SK-N-DZ (cell line): Measurements from ENCODE around the gene MIF4GD.
"Not testable (repeated sequence)": the region's sequence is repeated elsewhere in the genome, so short reads cannot be mapped to it uniquely, and the experiment has no call there.

Experiments used
- DNase-seq: peaks from one replicate; pipeline ENCODE4 v3.0.0-alpha.2; 2015; ENCODE audit warnings: low spot score

Gene MIF4GD

GRCh38 chr17:75260641-75261335, 10.2 kb downstream of the MIF4GD start:
- no peak for DNase-seq

DNA sequence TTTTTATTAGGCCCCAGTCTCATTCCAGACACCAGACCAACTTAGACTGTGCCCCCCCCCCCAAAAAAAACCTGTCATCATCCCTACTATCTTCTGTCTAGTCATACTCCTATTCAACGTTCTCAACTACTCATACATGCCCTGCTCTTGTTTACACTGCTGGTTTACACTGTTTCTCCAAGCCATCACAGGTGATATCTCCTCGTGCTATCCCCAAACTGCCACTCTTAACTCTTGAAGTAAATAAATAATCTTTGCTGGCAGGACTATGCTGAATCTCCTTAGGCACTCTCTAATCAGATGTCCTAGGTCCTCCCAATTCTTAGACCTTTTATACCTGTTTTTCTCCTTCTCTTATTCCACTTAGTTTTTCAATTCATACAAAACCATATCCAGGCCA, 13.8 kb downstream of the MIF4GD start:
- not testable (repeated sequence) for DNase-seq

- not testable (repeated sequence) for DNase-seq
These were observed 14.9 kb downstream of the MIF4GD start for GRCh38 chr17:75255954-75256698.

GRCh38 chr17:75252039-75252816, 18.8 kb downstream of the MIF4GD start:
- no peak for DNase-seq

- no peak for DNase-seq
These were observed 21.0 kb downstream of the MIF4GD start for GRCh38 chr17:75250009-75250471.

DNA sequence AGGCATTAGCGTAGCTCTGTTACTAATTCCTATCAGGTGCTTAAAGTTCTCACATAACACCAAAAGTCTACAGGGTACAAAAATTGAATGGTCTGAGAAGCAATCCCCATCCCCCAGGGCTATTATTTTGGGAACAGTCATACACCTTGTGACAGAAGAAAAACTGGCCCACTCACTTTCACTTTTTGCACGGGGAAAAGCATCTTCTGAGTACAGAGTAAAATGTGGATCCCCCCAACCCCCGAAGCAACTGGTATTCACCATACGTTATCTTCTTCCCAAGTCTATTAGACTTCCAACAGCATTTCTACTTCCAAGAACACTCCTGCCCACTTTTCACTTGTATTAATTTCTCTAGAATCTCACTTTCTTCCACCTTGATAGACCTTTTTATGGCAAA, 21.5 kb downstream of the MIF4GD start:
- DNase-seq, result no peak

DNA sequence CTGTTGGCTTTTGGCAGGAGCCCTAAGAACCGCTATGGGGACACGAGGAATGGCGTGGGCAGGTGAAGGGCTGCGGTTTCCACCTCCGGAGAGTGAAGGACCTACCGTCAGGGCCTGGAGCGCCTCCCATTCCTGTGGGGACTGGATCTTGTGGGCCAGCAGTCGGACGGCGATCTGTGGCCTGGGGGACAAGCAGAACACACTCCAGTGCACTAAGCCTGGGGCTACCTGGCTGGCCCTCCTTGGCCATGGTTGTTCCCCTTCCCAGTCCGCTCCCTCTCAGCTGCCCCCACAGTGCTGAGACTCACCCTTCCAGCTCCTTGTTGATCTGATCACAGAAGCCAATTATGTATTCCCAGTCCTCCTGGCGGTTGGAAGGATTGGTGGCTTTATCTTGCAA, 24.6 kb downstream of the MIF4GD start:
- no peak for DNase-seq

GRCh38 chr17:75245011-75245410, 26.0 kb downstream of the MIF4GD start:
- no peak for DNase-seq

GRCh38 chr17:75244133-75244866, 26.7 kb downstream of the MIF4GD start:
- no peak for DNase-seq

DNA sequence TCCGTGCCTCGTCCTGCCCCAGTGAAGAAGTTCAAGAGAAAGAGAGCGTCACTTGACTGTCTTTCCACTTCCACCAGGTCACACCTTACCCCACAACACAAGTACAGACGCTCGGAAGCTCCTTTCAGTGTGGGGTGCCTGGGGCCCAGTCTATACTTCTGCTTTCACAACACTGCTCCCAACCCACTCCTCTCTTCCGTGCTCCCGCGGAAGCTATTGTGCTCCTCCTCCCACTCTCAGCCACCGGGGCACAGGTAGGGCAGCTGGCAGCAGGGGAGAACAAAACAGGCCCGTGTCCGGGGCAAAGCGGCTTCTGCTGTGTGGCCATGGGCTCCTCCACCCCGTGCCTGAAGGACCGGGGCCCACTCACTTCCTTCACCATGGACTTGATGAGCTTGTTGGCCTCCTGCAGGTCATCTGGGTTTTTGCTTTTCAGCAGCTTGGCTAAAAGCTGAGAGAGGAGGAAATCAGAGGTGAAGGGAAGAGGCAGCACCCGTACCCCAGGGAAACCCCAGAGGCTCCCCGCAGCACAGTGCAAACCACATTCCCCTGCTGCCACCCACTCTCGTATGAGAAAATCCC, 28.5 kb downstream of the MIF4GD start:
- no peak for DNase-seq

- no peak for DNase-seq
These were observed 29.0 kb downstream of the MIF4GD start for GRCh38 chr17:75241996-75242460.

DNA sequence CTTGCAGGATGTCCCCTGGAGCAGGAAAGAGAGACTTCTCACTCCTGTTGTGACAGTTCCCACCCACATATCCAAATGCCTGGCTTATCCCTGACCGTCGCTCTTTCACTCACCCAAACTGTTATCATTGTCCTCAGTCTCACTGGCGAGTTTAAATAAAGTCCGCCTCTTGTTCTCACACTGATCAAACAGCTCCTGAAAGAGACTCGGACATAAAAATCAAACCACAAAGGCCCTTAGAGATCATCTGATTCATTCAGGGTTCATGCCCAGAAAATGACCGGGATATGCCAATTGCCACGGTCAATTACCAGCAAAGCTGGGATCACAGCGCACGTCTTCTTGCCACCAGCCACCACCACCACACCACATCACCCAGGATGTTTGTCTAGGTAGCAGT, 29.5 kb downstream of the MIF4GD start:
- DNase-seq, result no peak

- no peak for DNase-seq
These were observed 29.9 kb downstream of the MIF4GD start for GRCh38 chr17:75241143-75241430.

- DNase-seq, result peak; percentile 39
These were observed 30.5 kb downstream of the MIF4GD start for GRCh38 chr17:75240394-75241142.

DNA sequence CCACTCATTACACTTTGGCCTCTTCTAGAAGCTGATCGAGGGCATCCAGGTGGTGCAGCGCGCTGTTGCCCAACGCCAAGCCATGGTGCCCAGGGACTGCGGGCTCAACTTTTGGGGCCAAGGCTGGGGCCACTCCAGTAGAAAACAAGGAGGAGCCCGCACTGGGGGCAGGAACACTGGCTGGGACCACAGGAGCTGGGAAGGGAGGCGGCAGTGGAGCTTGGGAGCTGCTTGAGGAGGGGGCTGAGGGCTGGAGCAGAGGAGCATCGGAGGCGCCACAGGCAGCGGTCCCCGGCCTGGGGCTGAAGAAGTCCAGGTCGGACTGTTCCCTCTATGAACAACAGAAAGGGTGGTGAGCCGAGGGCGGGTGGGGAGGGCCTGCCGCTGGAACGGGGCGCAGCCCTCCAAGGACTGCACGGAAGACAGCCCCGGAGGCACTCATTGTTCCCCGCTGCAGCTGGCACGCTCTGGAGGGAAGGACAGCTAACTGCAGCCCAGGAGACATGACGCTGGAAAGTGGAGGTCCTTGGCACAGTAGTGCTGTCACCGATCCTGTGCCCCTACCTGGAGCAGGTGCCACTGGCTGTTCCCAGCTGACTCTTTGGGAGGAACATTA, 31.1 kb downstream of the MIF4GD start:
- DNase-seq, result no peak

GRCh38 chr17:75239214-75239613, 31.8 kb downstream of the MIF4GD start:
- no peak for DNase-seq

GRCh38 chr17:75238684-75239191, 32.3 kb downstream of the MIF4GD start:
- DNase-seq, result peak; percentile 75

GRCh38 chr17:75238020-75238580, 32.9 kb downstream of the MIF4GD start:
- no peak for DNase-seq
